ENCODE results near the gene IHH. TPM values are rescaled to one million over a fixed set of nuclear protein-coding genes. Genes with fewer than 3 reads are reported as not detected.

The IHH gene
- total RNA-seq, 2 experiments from 2014 or later, result 0.10 TPM; not detected in 1

- Mint-ChIP-seq H3K36me3 (peaks cover 6% of the 10 kb centered on the region), H3K4me1 (ENCODE audit: low read depth) (no peaks in the 10 kb centered on the region), H3K27me3 (no peaks in the 10 kb centered on the region), H3K27ac (no peak overlapping the region), H3K9me3 (no peaks in the 10 kb centered on the region), H3K4me3 (no peak overlapping the region)
- intact Hi-C loops (cut with micrococcal nuclease), result loop anchor here (1.0 kb wide), 1 partner anchor 47 kb away; no protein-coding TSS in a partner anchor
- POLR2A ChIA-PET, result no interaction called here
- CTCF ChIA-PET, result interaction anchor here (0.6 to 8.2 kb wide), 25 partner anchors 9 to 245 kb away, joined by 3 to 166 read pairs (median 4); no protein-coding TSS in a partner anchor
- DNase-seq, result no peak
Measured at GRCh38 chr2:219072741-219073250, 12.1 kb upstream of the IHH start.

DNA sequence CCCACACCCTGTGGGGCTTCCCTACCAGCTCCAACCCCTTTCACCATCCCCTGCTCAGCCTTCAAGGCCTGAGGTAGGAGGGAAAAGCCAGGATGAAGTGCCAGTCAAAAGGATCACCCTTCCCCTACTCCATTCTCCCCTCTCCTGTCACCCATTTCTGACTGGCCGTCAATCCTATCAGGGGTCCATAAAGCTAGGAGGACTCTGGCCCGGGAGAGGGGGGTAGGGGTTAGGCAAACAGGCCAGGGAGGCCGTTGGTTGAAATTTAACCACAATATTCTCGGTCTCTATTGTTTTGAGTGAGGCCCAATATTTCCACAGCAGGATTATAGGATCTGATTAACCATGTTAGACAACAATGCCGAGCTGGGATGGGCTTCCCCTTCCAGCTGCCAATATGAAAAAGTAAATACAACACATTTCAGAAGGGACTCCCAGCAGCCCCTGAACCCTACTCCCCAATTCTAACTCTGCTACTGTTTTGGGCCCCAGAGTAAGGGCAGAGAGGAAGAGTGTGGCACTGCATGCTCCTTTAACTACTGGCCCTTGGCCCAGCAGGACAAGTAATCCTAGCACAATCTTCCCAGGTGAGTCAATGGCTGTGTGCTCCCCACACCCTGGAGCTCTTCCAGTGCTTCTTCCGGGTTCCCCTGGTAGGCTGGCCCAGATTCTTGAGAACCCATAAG is 10.6 kb upstream of the IHH start:
- POLR2A ChIA-PET, result no interaction called here

GRCh38 chr2:219065484-219065883 is 4.8 kb upstream of the IHH start:
- Mint-ChIP-seq H3K36me3 (no peaks in the 10 kb centered on the region), H3K9me3 (no peaks in the 10 kb centered on the region), H3K27ac (no peak overlapping the region), H3K4me3 (no peak overlapping the region), H3K4me1 (ENCODE audit: low read depth) (peaks cover 4% of the 10 kb centered on the region), H3K27me3 (peaks cover 22% of the 10 kb centered on the region)
- intact Hi-C loops (cut with micrococcal nuclease), result no loop called here
- ChIA-PET POLR2A (no interaction called here), CTCF (interaction anchor here (0.9 to 2.0 kb wide), 7 partner anchors 10 to 229 kb away, joined by 3 to 9 read pairs (median 6); no protein-coding TSS in a partner anchor)
- no peak for DNase-seq

More for the DNA sequence above, 10.6 kb upstream of the IHH start:
- DNase-seq, result no peak
- Mint-ChIP-seq H3K27ac (no peak overlapping the region), H3K27me3 (no peaks in the 10 kb centered on the region), H3K4me3 (no peak overlapping the region), H3K36me3 (peaks cover 2% of the 10 kb centered on the region), H3K9me3 (no peaks in the 10 kb centered on the region), H3K4me1 (ENCODE audit: low read depth) (no peaks in the 10 kb centered on the region)
- intact Hi-C loops (cut with micrococcal nuclease), result no loop called here
- CTCF ChIA-PET, result interaction anchor here (0.5 to 8.2 kb wide), 12 partner anchors 13 to 91 kb away, joined by 3 to 166 read pairs (median 6); no protein-coding TSS in a partner anchor

DNA sequence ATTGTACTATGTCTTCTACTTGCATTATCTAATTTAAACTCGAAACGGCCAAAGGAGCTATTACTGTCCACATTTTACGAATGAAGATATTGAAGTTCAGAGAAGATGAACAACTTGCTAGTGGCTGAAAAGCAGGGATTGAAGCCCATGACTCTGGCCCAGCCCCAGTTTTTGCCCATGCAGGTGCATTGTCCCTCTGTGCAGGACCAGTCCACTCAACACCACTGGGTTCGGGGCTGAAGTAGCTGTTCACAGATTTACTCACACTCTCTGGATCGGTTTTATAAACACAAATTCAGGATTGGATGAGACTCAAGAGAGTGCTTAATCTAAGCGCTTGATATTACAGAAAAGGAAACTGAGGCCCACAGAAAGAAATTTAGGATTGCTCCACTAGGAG is 1.4 kb upstream of the IHH start:
- intact Hi-C loops (cut with micrococcal nuclease), result no loop called here
- Mint-ChIP-seq H3K4me3 (no peak overlapping the region), H3K4me1 (ENCODE audit: low read depth) (peaks cover 26% of the 10 kb centered on the region), H3K27ac (no peak overlapping the region), H3K27me3 (peaks cover 49% of the 10 kb centered on the region), H3K36me3 (no peaks in the 10 kb centered on the region), H3K9me3 (no peaks in the 10 kb centered on the region)
- CTCF ChIA-PET, result interaction anchor here (1.9 to 12.3 kb wide), 2 partner anchors 56 to 93 kb away, joined by 10 to 238 read pairs; no protein-coding TSS in a partner anchor
- POLR2A ChIA-PET, result no interaction called here
- DNase-seq, result no peak

DNA sequence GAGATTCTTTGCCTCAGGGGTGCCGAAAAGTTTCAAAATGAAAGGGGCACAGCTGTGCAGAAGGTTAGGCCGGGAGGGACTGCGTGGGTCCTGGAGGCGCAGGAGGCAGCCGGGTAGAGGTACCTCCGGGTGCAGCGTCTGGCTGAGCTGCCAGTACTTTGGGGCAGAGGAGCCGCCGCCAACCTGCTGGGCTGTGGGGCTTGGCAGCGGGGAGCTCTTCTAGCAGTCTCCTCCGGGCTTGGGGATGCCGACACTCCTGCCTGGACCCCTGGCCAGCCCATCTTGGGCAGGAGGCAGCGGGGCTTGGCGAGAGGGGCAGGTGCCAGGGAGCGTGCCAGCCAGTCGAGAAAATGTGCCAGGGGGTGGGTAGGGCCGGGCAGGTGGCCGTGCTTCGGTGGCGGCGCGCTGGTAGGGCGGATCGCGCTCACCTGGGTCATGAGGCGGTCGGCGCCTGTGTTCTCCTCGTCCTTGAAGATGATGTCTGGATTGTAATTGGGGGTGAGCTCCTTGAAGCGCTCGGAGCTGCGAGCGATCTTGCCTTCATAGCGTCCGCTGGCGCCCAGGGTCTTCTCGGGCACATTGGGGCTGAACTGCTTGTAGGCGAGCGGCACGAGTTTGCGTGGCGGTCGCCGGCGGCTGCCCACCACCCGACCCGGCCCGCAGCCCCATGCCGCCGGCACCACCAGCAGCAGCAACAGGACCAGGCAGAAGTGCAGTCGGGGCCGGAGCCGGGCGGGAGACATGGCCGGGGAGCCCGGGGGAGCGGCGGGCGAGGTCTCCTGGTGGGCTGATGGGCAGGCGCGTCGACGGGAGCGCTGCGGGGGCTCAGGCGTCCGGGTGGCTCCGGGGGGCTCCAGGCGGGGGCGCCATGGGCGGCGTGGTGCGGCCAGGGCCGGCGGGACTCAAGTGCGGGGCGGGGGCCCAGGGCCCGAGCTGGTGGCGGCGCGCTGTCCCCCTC is 717 bp downstream of the IHH start:
- H3K27ac Mint-ChIP-seq, result no peak overlapping the region

DNA sequence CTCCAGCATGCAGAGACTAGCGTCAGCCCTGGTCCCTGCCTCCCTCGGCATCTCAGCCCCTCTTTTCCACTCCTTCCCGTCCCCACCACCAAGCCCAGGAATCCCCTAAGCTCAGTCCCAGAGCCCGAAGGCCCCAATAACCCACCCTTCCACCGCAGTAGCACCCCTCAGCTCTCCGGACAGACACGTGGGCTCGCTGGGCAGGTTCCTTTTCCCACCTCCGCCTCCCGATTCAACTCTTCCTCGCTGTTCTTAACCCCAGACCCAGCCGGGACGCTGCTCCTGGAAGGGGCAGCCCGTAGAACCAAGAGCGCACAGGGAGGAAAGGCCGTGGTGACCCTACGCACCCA is 1.4 kb downstream of the IHH start:
- H3K4me1 Mint-ChIP-seq (ENCODE audit: low read depth), result peaks cover 26% of the 10 kb centered on the region
- H3K27ac Mint-ChIP-seq, result no peak overlapping the region
- no peak overlapping the region for H3K4me3 Mint-ChIP-seq
- intact Hi-C loops (cut with micrococcal nuclease), result loop anchor here (5.0 kb wide), 2 partner anchors 77 to 238 kb away; no protein-coding TSS in a partner anchor
- POLR2A ChIA-PET, result interaction anchor here (1.5 kb wide), 1 partner anchor 98 kb away, joined by 4 read pairs; no protein-coding TSS in a partner anchor
- CTCF ChIA-PET, result interaction anchor here (0.9 to 12.3 kb wide), 21 partner anchors 8 to 240 kb away, joined by 3 to 238 read pairs (median 11); no protein-coding TSS in a partner anchor
- no peaks in the 10 kb centered on the region for H3K9me3 Mint-ChIP-seq
- no peak for DNase-seq
- H3K27me3 Mint-ChIP-seq, result peaks cover 67% of the 10 kb centered on the region
- H3K36me3 Mint-ChIP-seq, result no peaks in the 10 kb centered on the region

More for the DNA sequence above, 717 bp downstream of the IHH start:
- CTCF ChIA-PET, result interaction anchor here (0.9 to 12.3 kb wide), 18 partner anchors 12 to 239 kb away, joined by 3 to 238 read pairs (median 14); no protein-coding TSS in a partner anchor
- Mint-ChIP-seq H3K9me3 (no peaks in the 10 kb centered on the region), H3K36me3 (no peaks in the 10 kb centered on the region), H3K27me3 (peaks cover 61% of the 10 kb centered on the region), H3K4me1 (ENCODE audit: low read depth) (peaks cover 26% of the 10 kb centered on the region), H3K4me3 (no peak overlapping the region)
- peak; percentile 11 for DNase-seq
- POLR2A ChIA-PET, result interaction anchor here (1.5 kb wide), 1 partner anchor 97 kb away, joined by 4 read pairs; no protein-coding TSS in a partner anchor
- intact Hi-C loops (cut with micrococcal nuclease), result loop anchor here (5.0 kb wide), 2 partner anchors 78 to 237 kb away; no protein-coding TSS in a partner anchor

DNA sequence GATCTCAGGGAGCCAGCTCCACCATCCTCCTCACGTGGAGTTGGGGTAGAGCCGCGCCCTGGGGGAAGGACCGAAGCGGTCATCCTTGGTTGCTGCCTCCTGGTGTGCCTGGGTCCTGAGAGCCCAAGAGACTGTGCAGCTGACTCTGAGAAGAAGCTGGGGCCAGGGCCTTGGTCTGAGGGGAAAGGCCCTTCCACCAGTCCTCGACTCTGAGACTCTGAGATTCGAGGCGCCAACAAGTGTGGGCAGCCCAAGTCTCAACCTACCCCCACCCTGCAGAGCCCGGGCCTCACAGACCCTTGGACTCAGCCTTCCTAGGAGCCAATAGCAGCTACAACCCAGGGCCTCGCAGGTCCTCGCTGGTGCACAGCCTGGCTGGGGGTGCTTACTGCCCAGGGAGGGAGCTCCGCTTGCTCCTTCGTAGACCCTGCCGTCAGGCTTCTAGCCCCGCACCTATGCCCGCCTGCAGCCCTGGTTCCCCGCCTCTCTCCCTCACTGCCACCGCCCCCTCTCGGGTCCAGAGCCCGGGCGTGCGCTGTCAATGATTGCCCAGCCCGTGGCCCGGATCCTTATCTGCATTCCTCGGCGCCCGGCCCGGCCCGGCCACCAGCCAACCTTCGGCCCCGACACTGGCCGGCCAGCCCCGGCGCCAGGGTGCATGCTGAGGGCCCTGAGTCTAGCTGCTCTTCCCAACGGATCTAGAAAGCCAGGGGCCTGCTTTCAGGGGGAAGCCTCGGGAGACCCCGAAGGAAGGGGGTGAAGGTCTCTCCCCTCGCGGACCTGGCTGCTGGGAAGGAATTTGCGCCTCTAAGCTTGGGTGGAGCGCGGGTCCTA is 2.0 kb downstream of the IHH start:
- intact Hi-C loops (cut with micrococcal nuclease), result loop anchor here (1.0 to 5.0 kb wide), 5 partner anchors 46 to 239 kb away; no protein-coding TSS in a partner anchor
- Mint-ChIP-seq H3K4me1 (ENCODE audit: low read depth) (peaks cover 26% of the 10 kb centered on the region), H3K27me3 (peaks cover 67% of the 10 kb centered on the region), H3K27ac (no peak overlapping the region), H3K36me3 (no peaks in the 10 kb centered on the region), H3K9me3 (no peaks in the 10 kb centered on the region), H3K4me3 (no peak overlapping the region)
- DNase-seq, result no peak
- ChIA-PET CTCF (interaction anchor here (0.6 to 12.3 kb wide), 42 partner anchors 9 to 240 kb away, joined by 3 to 238 read pairs (median 4); partner anchors contain the start of genes CFAP65, NHEJ1 and SLC23A3), POLR2A (interaction anchor here (1.5 kb wide), 1 partner anchor 98 kb away, joined by 4 read pairs; no protein-coding TSS in a partner anchor)

DNA sequence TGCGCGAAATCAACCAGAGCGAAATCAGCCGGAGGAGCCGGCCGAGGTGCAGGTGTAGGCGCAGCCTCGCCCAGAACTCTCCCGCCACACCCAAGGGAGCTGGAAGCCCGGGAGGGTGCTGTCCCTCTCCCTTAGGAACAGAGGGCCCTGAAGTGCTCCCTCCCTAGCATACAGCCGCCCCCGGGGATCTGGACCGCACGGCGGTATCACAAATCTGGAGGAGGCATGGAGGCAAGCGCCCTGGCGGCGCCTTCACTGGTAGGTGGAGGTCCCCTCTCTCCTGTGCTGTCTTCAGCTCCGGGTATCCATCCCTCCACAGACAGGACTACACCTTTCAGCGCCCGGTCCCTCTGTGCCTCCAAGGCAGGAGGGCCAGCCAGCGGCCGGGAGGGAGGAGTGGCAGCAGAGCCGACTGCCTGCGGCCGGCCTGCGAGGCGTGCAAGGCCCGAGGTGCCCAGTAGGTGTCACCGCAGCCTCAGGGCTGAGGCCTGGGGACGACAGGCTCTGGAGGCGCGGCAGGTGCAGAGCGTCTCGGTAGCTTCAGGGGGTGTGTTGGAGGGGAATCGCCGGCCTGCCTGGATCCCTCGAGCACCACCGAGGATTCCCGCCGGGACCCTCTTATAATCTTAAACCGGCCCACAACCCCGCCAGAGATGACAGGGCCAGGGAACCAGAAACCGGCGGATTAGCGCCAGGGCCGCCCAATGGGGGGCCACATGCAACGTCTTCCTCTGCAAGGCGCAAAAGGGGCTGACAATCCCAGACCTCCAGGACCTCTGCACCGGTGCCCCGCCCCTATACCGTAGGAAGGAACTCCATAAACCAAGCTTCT is 2.8 kb downstream of the IHH start:
- Mint-ChIP-seq H3K4me1 (ENCODE audit: low read depth) (peaks cover 26% of the 10 kb centered on the region), H3K27ac (no peak overlapping the region), H3K9me3 (no peaks in the 10 kb centered on the region), H3K4me3 (peak overlapping the region; percentile 46), H3K36me3 (no peaks in the 10 kb centered on the region), H3K27me3 (peaks cover 62% of the 10 kb centered on the region)
- intact Hi-C loops (cut with micrococcal nuclease), result loop anchor here (1.0 to 5.0 kb wide), 5 partner anchors 46 to 239 kb away; no protein-coding TSS in a partner anchor
- POLR2A ChIA-PET, result interaction anchor here (1.5 kb wide), 1 partner anchor 99 kb away, joined by 4 read pairs; no protein-coding TSS in a partner anchor
- peak; percentile 87 for DNase-seq
- CTCF ChIA-PET, result interaction anchor here (0.6 to 12.3 kb wide), 38 partner anchors 10 to 241 kb away, joined by 3 to 238 read pairs (median 4); partner anchors contain the start of genes CFAP65, NHEJ1 and SLC23A3

DNA sequence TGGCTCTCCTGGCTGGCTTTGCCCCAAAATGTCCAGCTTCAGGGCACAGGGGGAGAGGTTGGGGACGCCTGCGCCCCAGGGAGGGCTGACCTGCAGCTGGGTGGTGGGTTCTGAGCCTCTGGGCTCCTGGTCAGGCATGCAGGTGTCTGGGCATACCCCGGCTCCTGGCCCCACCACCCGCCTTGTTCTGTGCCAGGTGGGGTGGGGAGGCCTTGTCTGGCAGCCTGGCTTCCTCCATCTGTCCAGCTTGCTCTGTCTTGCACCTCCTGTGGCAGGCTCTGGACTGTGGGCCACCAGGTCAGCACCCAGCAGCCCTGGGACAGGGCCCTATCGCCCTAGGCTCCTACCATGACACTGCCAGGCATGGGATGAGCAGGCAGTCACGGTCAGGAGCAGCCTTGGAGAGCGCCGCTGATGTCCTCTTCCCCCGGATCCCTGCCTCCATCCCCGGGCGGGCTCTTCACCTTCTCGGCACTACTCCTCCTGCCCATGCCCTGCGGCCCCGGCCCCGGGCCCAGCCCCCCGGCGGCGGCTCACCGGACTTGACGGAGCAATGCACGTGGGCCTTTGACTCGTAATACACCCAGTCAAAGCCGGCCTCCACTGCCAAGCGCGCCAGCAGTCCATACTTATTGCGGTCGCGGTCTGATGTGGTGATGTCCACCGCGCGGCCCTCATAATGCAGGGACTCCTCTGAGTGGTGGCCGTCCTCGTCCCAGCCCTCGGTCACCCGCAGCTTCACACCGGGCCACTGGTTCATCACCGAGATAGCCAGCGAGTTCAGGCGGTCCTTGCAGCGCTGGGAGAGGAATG is 3.6 kb downstream of the IHH start:
- Mint-ChIP-seq H3K36me3 (no peaks in the 10 kb centered on the region), H3K27ac (no peak overlapping the region), H3K9me3 (no peaks in the 10 kb centered on the region), H3K27me3 (peaks cover 54% of the 10 kb centered on the region), H3K4me1 (ENCODE audit: low read depth) (peaks cover 26% of the 10 kb centered on the region), H3K4me3 (no peak overlapping the region)
- DNase-seq, result no peak
- intact Hi-C loops (cut with micrococcal nuclease), result loop anchor here (5.0 kb wide), 2 partner anchors 75 to 240 kb away; no protein-coding TSS in a partner anchor
- POLR2A ChIA-PET, result no interaction called here
- CTCF ChIA-PET, result interaction anchor here (0.5 to 12.3 kb wide), 20 partner anchors 12 to 242 kb away, joined by 3 to 238 read pairs (median 10); partner anchors contain the start of genes CFAP65 and NHEJ1

Data from activated CD4-positive, alpha-beta memory T cell treated with anti-CD3 and anti-CD28 coated beads for 36 hours (primary cell).